IMR-90 (cell line): Measurements from ENCODE around the gene TIAM2. TPM values are rescaled to one million over a fixed set of nuclear protein-coding genes. Genes with fewer than 3 reads are reported as not detected.

Experiments used
- ATAC-seq: fragments of 200-7000 bp; cut with Tn5 transposase; 2 replicates; pipeline ENCODE4 v1.9.1; 2020; ENCODE audit warnings: low read depth, mild to moderate bottlenecking, moderate library complexity
- BruUV-seq: library from RNA; stranded (reverse); fragments of 400-500 nt; replicated peaks from 2 replicates; lab custom pipeline; 2021; lab: Mats Ljungman, UMichigan
- CTCF ChIA-PET: fragments of 300-600 bp; formaldehyde crosslinking; extraction: SDS; loops from one replicate; lab custom pipeline; 2021; ENCODE audit warnings: antibody characterized with exemption; lab: Yijun Ruan, JAX
- POLR2A ChIA-PET: fragments of 300-600 bp; sonication (Branson Sonifier 250); formaldehyde crosslinking; loops from one replicate; lab custom pipeline; 2022; ENCODE audit warnings: antibody characterized with exemption; ENCODE audit not compliant: unreplicated experiment; lab: Charles Lee
- DNase-seq: peaks from one replicate; pipeline ENCODE4 v3.0.0; 2013
- H2AFZ ChIP-seq: replicated peaks from 2 replicates; pipeline ENCODE3; 2013; ENCODE audit warnings: low read length, mild to moderate bottlenecking; ENCODE audit not compliant: poor library complexity
- H2AK5ac ChIP-seq: 2 replicates; pipeline ENCODE4 v1.6.1; 2013; ENCODE audit warnings: low read depth, low read length, inconsistent platforms
- H2AK9ac ChIP-seq: replicated peaks from 2 replicates; pipeline ENCODE3; 2013; ENCODE audit warnings: mild to moderate bottlenecking, low read depth, low read length, moderate library complexity; ENCODE audit not compliant: poor library complexity
- H2BK120ac ChIP-seq: 2 replicates; pipeline ENCODE4 v1.6.1; 2013; ENCODE audit warnings: low read depth, low read length, inconsistent platforms
- H2BK15ac ChIP-seq: 3 replicates; pipeline ENCODE4 v1.6.1; 2013; ENCODE audit warnings: low read depth, low read length, inconsistent platforms
- H2BK20ac ChIP-seq: 2 replicates; pipeline ENCODE4 v1.6.1; 2013; ENCODE audit warnings: low read depth, mild to moderate bottlenecking, inconsistent platforms, low read length, moderate library complexity
- H2BK5ac ChIP-seq: 2 replicates; pipeline ENCODE4 v1.6.1; 2013; ENCODE audit warnings: mild to moderate bottlenecking, low read depth, low read length, inconsistent platforms; ENCODE audit not compliant: poor library complexity, severe bottlenecking
- H3K14ac ChIP-seq: replicated peaks from 2 replicates; pipeline ENCODE4 v1.6.1; 2013; ENCODE audit warnings: low read depth, low read length, inconsistent platforms
- H3K18ac ChIP-seq: 2 replicates; pipeline ENCODE4 v1.6.1; 2013; ENCODE audit warnings: low read depth, low read length, control low read depth
- H3K23ac ChIP-seq: 2 replicates; pipeline ENCODE4 v1.6.1; 2013; ENCODE audit warnings: low read depth, low read length, inconsistent platforms
- H3K27ac ChIP-seq: 2 replicates; pipeline ENCODE4 v1.5.1; 2013; ENCODE audit warnings: mild to moderate bottlenecking, control low read depth, low read length; ENCODE audit not compliant: insufficient read depth
- H3K27me3 ChIP-seq: 2 replicates; pipeline ENCODE4 v1.6.1; 2013; ENCODE audit warnings: low read length; ENCODE audit not compliant: control insufficient read depth, insufficient read depth
- H3K36me3 ChIP-seq: 2 replicates; pipeline ENCODE4 v1.6.1; 2013; ENCODE audit warnings: low read length, mixed read lengths; ENCODE audit not compliant: control insufficient read depth, insufficient read depth
- H3K4ac ChIP-seq: 2 replicates; pipeline ENCODE4 v1.6.1; 2013; ENCODE audit warnings: low read depth, low read length, inconsistent platforms
- H3K4me1 ChIP-seq: 2 replicates; pipeline ENCODE4 v1.6.1; 2013; ENCODE audit warnings: low read length, mixed read lengths; ENCODE audit not compliant: control insufficient read depth, insufficient read depth
- H3K4me2 ChIP-seq: 2 replicates; pipeline ENCODE4 v1.6.1; 2013; ENCODE audit warnings: low read depth, mild to moderate bottlenecking, control low read depth, low read length, moderate library complexity
- H3K4me3 ChIP-seq: 2 replicates; pipeline ENCODE4 v1.5.1; 2013; ENCODE audit warnings: low read depth, mild to moderate bottlenecking, control low read depth, low read length, moderate library complexity; ENCODE audit not compliant: insufficient read depth
- H3K56ac ChIP-seq: 2 replicates; pipeline ENCODE4 v1.6.1; 2013; ENCODE audit warnings: low read length, inconsistent platforms; ENCODE audit not compliant: insufficient read depth; ENCODE audit errors: extremely low read depth
- H3K79me1 ChIP-seq, 2 experiments: 2 replicates each; pipeline ENCODE4 v1.6.1; 2013; ENCODE audit warnings: low read length in 2 of 2, inconsistent platforms in 1 of 2, low read depth in 1 of 2
- H3K9ac ChIP-seq: 2 replicates; pipeline ENCODE4 v1.6.1; 2013; ENCODE audit warnings: low read depth, low read length, control low read depth
- H3K9me1 ChIP-seq: 2 replicates; pipeline ENCODE4 v1.6.1; 2013; ENCODE audit warnings: low read length, inconsistent platforms; ENCODE audit not compliant: insufficient read depth
- H3K9me3 ChIP-seq: 2 replicates; pipeline ENCODE4 v1.6.1; 2013; ENCODE audit warnings: low read length; ENCODE audit not compliant: control insufficient read depth, insufficient read depth
- H4K20me1 ChIP-seq: 2 replicates; pipeline ENCODE4 v1.6.1; 2013; ENCODE audit warnings: low read length, inconsistent platforms; ENCODE audit not compliant: insufficient read depth
- H4K5ac ChIP-seq: 2 replicates; pipeline ENCODE4 v1.6.1; 2013; ENCODE audit warnings: mild to moderate bottlenecking, low read depth, low read length, control low read depth
- H4K8ac ChIP-seq, 2 experiments: 2 replicates each; pipeline ENCODE4 v1.6.1; 2013; ENCODE audit warnings: low read depth in 2 of 2, low read length in 2 of 2, control low read depth in 1 of 2, inconsistent platforms in 1 of 2
- H4K91ac ChIP-seq: 2 replicates; pipeline ENCODE4 v1.6.1; 2013; ENCODE audit warnings: low read depth, low read length, inconsistent platforms; ENCODE audit not compliant: insufficient read depth
- BHLHE40 ChIP-seq: fragments of 150-350 bp; IDR thresholded peaks from 2 replicates; pipeline ENCODE4 v1.6.1; 2016; ENCODE audit warnings: mild to moderate bottlenecking, low read depth, low read length
- CEBPB ChIP-seq: IDR thresholded peaks from 2 replicates; pipeline ENCODE4 v1.6.1; 2012; ENCODE audit warnings: low read depth, low read length, improper control_type of control experiment
- CHD1 ChIP-seq: IDR thresholded peaks from 2 replicates; pipeline ENCODE4 v1.6.1; 2012; ENCODE audit warnings: low read depth, low read length, improper control_type of control experiment
- FOS ChIP-seq: fragments of 150-350 bp; IDR thresholded peaks from 2 replicates; pipeline ENCODE4 v1.6.1; 2016; ENCODE audit warnings: low read depth, low read length
- MAFK ChIP-seq: IDR thresholded peaks from 2 replicates; pipeline ENCODE4 v1.6.1; 2012; ENCODE audit warnings: low read depth, low read length, improper control_type of control experiment
- MAZ ChIP-seq: IDR thresholded peaks from 2 replicates; pipeline ENCODE4 v1.6.1; 2012; ENCODE audit warnings: low read depth, mild to moderate bottlenecking, low read length, improper control_type of control experiment, moderate library complexity, borderline replicate concordance
- MXI1 ChIP-seq: IDR thresholded peaks from 2 replicates; pipeline ENCODE4 v1.6.1; 2012; ENCODE audit warnings: low read depth, mild to moderate bottlenecking, low read length, moderate library complexity, borderline replicate concordance
- NFE2L2 ChIP-seq: fragments of 150-350 bp; IDR thresholded peaks from 2 replicates; pipeline ENCODE4 v1.6.1; 2016; ENCODE audit warnings: low read depth, mild to moderate bottlenecking, low read length
- POLR2A ChIP-seq: IDR thresholded peaks from 2 replicates; pipeline ENCODE4 v1.6.1; 2012; ENCODE audit warnings: mild to moderate bottlenecking, low read depth, low read length
- RAD21 ChIP-seq: IDR thresholded peaks from 2 replicates; pipeline ENCODE4 v1.6.1; 2012; ENCODE audit warnings: low read length, improper control_type of control experiment
- RCOR1 ChIP-seq: IDR thresholded peaks from 2 replicates; pipeline ENCODE4 v1.6.1; 2012; ENCODE audit warnings: mild to moderate bottlenecking, low read length, improper control_type of control experiment; ENCODE audit not compliant: insufficient replicate concordance
- RFX5 ChIP-seq: IDR thresholded peaks from 2 replicates; pipeline ENCODE4 v1.8.0; 2012; ENCODE audit warnings: low read depth, mild to moderate bottlenecking, low read length, moderate library complexity
- SMC3 ChIP-seq: fragments of 150-350 bp; IDR thresholded peaks from 2 replicates; pipeline ENCODE4 v1.6.1; 2016; ENCODE audit warnings: low read depth, mild to moderate bottlenecking, antibody characterized with exemption, low read length, moderate library complexity
- WGBS, 2 experiments: methylation state at CpG; one replicate each; pipeline versions ENCODE4 v1.1.5 to v1.1.7; 2013; ENCODE audit warnings: missing lambda C conversion rate in 2 of 2; ENCODE audit not compliant: insufficient read length in 1 of 2; ENCODE audit errors: extremely low coverage in 2 of 2; 5-methylcytosine and 5-hydroxymethylcytosine counted together
- dilution Hi-C: fragments of 300-500 bp; cut with HindIII; formaldehyde crosslinking; loops from one replicate; pipeline ENCODE4 v1.14.3; 2018; ENCODE audit warnings: low sequenced_read_pairs; ENCODE audit not compliant: unreplicated experiment
- in situ Hi-C: fragments of 300-500 bp; cut with MboI; formaldehyde crosslinking; loops from 3 replicates; pipeline ENCODE4 v1.14.3; 2019; ENCODE audit warnings: low sequenced_read_pairs, inconsistent platforms, mixed read lengths
- intact Hi-C: fragments of 100-400 bp; cut with micrococcal nuclease; formaldehyde crosslinking; loops from 2 replicates; pipeline ENCODE4 v1.10.0; 2022
- polyA plus RNA-seq, 3 experiments: library from polyadenylated mRNA; depleted of rRNA; stranded (reverse); fragments of >200 nt; gene quantifications; 2 replicates each; pipeline ENCODE4 v1.2.3, GENCODE V29; 2012; ENCODE audit warnings: low replicate concordance in 1 of 3
- total RNA-seq: library from RNA; depleted of rRNA; stranded (reverse); fragments of >200 nt; gene quantifications from 2 replicates; pipeline ENCODE4 v1.2.3, GENCODE V29; 2012
- TF ChIP-seq, protein P1 (sequence below): fragments of 150-350 bp; IDR thresholded peaks from 2 replicates; pipeline ENCODE4 v1.6.1; 2017; ENCODE audit warnings: mild to moderate bottlenecking, antibody characterized with exemption, low read length, low read depth
- TF ChIP-seq, protein P2 (sequence below): fragments of 150-350 bp; IDR thresholded peaks from 2 replicates; pipeline ENCODE4 v1.6.1; 2016; ENCODE audit warnings: low read depth, mild to moderate bottlenecking, low read length, moderate library complexity, borderline replicate concordance
- TF ChIP-seq, protein P3 (sequence below): conservative IDR thresholded peaks from 2 replicates; pipeline ENCODE4 v1.5.1; 2012; ENCODE audit warnings: mild to moderate bottlenecking, low read depth, low read length, improper control_type of control experiment

The TIAM2 gene
- total and polyA plus RNA-seq, 2 of the 4 experiments (the other 2 are of a cell fraction), result 3.1 to 4.7 TPM

GRCh38 chr6:155235087-155235486, 240.0 kb downstream of the TIAM2 start:
- ATAC-seq, result peak; percentile 68

More at GRCh38 chr6:155235087-155235486, 240.0 kb downstream of the TIAM2 start:
- H3K9me1 ChIP-seq, result no peaks in the 10 kb centered on the region; the same call in 1 of the 2 replicates
- H3K4me3 ChIP-seq, result no peak overlapping the region
- peak; percentile 42 for DNase-seq
- no TSS peak for BruUV-seq
- no peak overlapping the region; a peak in 1 of 4 replicates for H4K8ac ChIP-seq
- H3K9me3 ChIP-seq, result no peaks in the 10 kb centered on the region; the same call in 1 of the 2 replicates
- no peak overlapping the region for H2BK15ac ChIP-seq
- peaks cover 4% of the 10 kb centered on the region; the same call in 1 of the 2 replicates for H3K4me1 ChIP-seq
- peak overlapping the region; percentile 40; the same call in 1 of the 2 replicates for H2AK5ac ChIP-seq
- in situ Hi-C loops, result no loop called here
- POLR2A ChIA-PET, result no interaction called here
- H3K27me3 ChIP-seq, result no peaks in the 10 kb centered on the region
- H2BK120ac ChIP-seq, result no peak overlapping the region
- H4K91ac ChIP-seq, result no peak overlapping the region
- H3K27ac ChIP-seq, result no peak overlapping the region
- H3K36me3 ChIP-seq, result no peaks in the 10 kb centered on the region
- H2AK9ac ChIP-seq, result no peak overlapping the region
- H3K9ac ChIP-seq, result no peak overlapping the region
- H4K20me1 ChIP-seq, result no peaks in the 10 kb centered on the region
- intact Hi-C loops, result no loop called here
- H2BK5ac ChIP-seq, result no peak overlapping the region
- no peak overlapping the region for H3K4ac ChIP-seq
- CTCF ChIA-PET, result interaction anchor here (1.1 kb wide), 1 partner anchor 52 kb away, joined by 3 read pairs; no protein-coding TSS in a partner anchor
- H3K23ac ChIP-seq, result no peak overlapping the region
- WGBS, 2 experiments, result 0% methylated on average over 1 of the region's 5 CpGs; no CpG with 5 or more reads in 1 of the 2 experiments
- H3K56ac ChIP-seq, result no peak overlapping the region
- H2BK20ac ChIP-seq, result no peak overlapping the region
- H3K4me2 ChIP-seq, result no peak overlapping the region
- peak overlapping the region; percentile 38 for H2AFZ ChIP-seq
- H4K5ac ChIP-seq, result no peak overlapping the region
- H3K14ac ChIP-seq, result peak overlapping the region; percentile 13; the same call in 1 of the 2 replicates
- no peak overlapping the region for H3K18ac ChIP-seq
- TF ChIP-seq SMC3, result no peak
- no peak for TF ChIP-seq FOS
- no peak for TF ChIP-seq NFE2L2
- TF ChIP-seq CEBPB, result no peak
- TF ChIP-seq, protein P1, sequence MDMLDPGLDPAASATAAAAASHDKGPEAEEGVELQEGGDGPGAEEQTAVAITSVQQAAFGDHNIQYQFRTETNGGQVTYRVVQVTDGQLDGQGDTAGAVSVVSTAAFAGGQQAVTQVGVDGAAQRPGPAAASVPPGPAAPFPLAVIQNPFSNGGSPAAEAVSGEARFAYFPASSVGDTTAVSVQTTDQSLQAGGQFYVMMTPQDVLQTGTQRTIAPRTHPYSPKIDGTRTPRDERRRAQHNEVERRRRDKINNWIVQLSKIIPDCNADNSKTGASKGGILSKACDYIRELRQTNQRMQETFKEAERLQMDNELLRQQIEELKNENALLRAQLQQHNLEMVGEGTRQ, result no peak
- no peak for TF ChIP-seq MAFK
- TF ChIP-seq, protein P2, sequence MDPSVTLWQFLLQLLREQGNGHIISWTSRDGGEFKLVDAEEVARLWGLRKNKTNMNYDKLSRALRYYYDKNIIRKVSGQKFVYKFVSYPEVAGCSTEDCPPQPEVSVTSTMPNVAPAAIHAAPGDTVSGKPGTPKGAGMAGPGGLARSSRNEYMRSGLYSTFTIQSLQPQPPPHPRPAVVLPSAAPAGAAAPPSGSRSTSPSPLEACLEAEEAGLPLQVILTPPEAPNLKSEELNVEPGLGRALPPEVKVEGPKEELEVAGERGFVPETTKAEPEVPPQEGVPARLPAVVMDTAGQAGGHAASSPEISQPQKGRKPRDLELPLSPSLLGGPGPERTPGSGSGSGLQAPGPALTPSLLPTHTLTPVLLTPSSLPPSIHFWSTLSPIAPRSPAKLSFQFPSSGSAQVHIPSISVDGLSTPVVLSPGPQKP, result no peak
- TF ChIP-seq RAD21, result no peak
- no peak for TF ChIP-seq BHLHE40
- no peak for TF ChIP-seq POLR2A
- no peak for TF ChIP-seq MAZ
- no peak for TF ChIP-seq RCOR1
- TF ChIP-seq MXI1, result no peak
- TF ChIP-seq, protein P3, sequence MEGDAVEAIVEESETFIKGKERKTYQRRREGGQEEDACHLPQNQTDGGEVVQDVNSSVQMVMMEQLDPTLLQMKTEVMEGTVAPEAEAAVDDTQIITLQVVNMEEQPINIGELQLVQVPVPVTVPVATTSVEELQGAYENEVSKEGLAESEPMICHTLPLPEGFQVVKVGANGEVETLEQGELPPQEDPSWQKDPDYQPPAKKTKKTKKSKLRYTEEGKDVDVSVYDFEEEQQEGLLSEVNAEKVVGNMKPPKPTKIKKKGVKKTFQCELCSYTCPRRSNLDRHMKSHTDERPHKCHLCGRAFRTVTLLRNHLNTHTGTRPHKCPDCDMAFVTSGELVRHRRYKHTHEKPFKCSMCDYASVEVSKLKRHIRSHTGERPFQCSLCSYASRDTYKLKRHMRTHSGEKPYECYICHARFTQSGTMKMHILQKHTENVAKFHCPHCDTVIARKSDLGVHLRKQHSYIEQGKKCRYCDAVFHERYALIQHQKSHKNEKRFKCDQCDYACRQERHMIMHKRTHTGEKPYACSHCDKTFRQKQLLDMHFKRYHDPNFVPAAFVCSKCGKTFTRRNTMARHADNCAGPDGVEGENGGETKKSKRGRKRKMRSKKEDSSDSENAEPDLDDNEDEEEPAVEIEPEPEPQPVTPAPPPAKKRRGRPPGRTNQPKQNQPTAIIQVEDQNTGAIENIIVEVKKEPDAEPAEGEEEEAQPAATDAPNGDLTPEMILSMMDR, result no peak
- TF ChIP-seq CHD1, result no peak
- no peak for TF ChIP-seq RFX5
- dilution Hi-C loops, result no loop called here
- H3K79me1 ChIP-seq, result no peaks in the 10 kb centered on the region
